ENCODE data around the gene POFUT2. TPM values are rescaled to one million over a fixed set of nuclear protein-coding genes. Genes with fewer than 3 reads are reported as not detected.

POFUT2 gene
- total RNA-seq, 2 experiments from 2014 or later: 17.0 to 20.5 TPM

DNA sequence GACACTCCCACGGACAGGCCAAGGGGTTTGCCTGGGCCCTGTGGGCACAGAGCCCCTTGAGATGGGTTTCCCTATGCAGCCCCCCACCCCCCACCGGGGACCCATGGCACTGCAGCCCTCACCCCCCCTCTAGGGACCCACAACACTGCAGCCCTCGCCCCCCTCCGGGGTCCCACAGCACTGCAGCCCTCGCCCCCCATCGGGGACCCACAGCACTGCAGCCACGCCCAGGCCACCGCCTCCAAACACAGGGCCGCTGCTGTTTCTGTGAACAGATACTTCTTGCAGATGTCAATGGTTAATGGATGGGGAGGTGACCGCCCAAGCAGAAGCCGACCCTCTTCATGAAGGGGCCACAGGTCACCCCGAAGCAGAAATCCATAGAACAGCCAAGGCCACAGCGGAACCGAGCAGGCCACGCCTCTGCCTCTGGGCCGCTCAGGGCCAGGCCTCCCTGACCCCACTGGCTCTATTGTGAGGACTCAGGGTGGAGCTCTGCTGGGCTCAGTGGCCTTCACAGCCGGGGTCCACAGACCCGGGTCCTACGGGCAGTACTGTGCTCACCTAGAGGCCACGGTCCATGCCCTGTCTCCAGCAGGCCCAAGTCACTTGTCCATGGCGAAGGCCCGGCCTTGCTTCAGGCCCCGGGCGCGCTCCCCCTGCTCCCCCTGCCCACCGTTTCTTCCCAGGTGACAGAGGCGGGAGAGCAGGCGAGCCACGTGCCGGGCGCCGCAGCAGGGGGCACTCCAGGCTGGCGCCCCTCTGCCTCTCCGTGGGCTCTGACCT is 4.1 kb upstream of the POFUT2 start:
- no peak overlapping the region for H3K4me2 ChIP-seq (ENCODE audit: low read length)
- H2AFZ ChIP-seq (ENCODE audit: low read length): no peak overlapping the region
- H4K20me1 ChIP-seq (ENCODE audit: insufficient read depth, low read length): no peaks in the 10 kb centered on the region
- no peak for TF ChIP-seq EZH2phosphoT487 (IDR thresholded peaks at IDR 0.05; ENCODE audit: borderline replicate concordance, low read depth, low read length)
- TF ChIP-seq, protein P1, sequence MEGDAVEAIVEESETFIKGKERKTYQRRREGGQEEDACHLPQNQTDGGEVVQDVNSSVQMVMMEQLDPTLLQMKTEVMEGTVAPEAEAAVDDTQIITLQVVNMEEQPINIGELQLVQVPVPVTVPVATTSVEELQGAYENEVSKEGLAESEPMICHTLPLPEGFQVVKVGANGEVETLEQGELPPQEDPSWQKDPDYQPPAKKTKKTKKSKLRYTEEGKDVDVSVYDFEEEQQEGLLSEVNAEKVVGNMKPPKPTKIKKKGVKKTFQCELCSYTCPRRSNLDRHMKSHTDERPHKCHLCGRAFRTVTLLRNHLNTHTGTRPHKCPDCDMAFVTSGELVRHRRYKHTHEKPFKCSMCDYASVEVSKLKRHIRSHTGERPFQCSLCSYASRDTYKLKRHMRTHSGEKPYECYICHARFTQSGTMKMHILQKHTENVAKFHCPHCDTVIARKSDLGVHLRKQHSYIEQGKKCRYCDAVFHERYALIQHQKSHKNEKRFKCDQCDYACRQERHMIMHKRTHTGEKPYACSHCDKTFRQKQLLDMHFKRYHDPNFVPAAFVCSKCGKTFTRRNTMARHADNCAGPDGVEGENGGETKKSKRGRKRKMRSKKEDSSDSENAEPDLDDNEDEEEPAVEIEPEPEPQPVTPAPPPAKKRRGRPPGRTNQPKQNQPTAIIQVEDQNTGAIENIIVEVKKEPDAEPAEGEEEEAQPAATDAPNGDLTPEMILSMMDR (conservative IDR thresholded peaks at IDR 0.05; ENCODE audit: low read length): no peak
- H3K9me3 ChIP-seq (ENCODE audit: low read length): no peaks in the 10 kb centered on the region
- no peak for DNase-seq (ENCODE audit: low spot score)
- ChIA-PET CTCF (ENCODE audit: unreplicated experiment) (no interaction called here), POLR2A (no interaction called here)
- H3K4me1 ChIP-seq (ENCODE audit: insufficient read depth, low read length, poor library complexity, severe bottlenecking): no peaks in the 10 kb centered on the region
- H3K36me3 ChIP-seq (ENCODE audit: insufficient read depth, low read length): no peaks in the 10 kb centered on the region
- H3K9me2 ChIP-seq (ENCODE audit: insufficient read depth, low read length): no peaks in the 10 kb centered on the region
- intact Hi-C loops (cut with micrococcal nuclease; ENCODE audit: unreplicated experiment): loop anchor here (1.0 kb wide), 1 partner anchor 147 kb away; no protein-coding TSS in a partner anchor
- H3K4me3 ChIP-seq (ENCODE audit: low read depth, low read length, poor library complexity, severe bottlenecking): no peak overlapping the region
- H3K79me2 ChIP-seq (ENCODE audit: insufficient read depth, low read depth, low read length): no peaks in the 10 kb centered on the region
- no peak overlapping the region for H3K27ac ChIP-seq (ENCODE audit: low read depth, low read length, poor library complexity, severe bottlenecking)
- BruUV-seq (replicated peaks): no TSS peak

DNA sequence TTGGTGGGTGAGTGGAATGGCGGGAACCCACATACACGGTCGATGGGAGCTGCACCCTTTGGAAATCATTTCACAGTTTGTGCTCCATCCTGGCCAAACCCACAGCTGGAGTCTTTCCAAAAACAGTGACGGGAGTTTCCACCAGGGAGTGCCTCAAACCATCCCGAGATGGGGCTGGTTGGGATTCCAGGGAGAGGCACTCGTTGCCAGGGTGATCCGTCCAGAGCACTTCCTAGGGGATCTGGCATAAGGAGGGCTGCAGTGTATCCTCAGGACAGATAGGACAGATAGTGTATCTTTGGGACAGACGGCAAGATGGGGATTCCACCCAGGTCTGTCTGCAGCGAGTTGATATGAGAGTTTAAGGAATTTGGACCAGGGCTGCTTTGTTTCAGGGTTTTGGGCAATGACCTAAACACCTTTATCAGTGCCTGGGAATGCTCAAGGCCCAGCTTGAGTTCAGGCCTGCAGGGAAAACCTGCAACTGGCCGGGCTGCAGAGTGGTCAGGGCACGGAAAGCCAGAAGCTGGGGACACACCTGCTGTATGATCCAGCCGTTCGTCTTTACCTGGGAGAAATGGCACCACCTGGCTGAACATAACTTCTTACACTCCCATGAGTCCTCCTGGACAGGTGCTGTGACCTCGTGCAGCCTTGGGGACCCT is 3.4 kb upstream of the POFUT2 start:
- no peak overlapping the region for H3K27ac ChIP-seq (ENCODE audit: low read depth, low read length, poor library complexity, severe bottlenecking)
- intact Hi-C loops (cut with micrococcal nuclease; ENCODE audit: unreplicated experiment): no loop called here
- no peak overlapping the region for H3K4me2 ChIP-seq (ENCODE audit: low read length)
- POLR2A ChIA-PET: no interaction called here
- no peaks in the 10 kb centered on the region for H3K79me2 ChIP-seq (ENCODE audit: insufficient read depth, low read depth, low read length)
- no peaks in the 10 kb centered on the region for H3K4me1 ChIP-seq (ENCODE audit: insufficient read depth, low read length, poor library complexity, severe bottlenecking)
- H4K20me1 ChIP-seq (ENCODE audit: insufficient read depth, low read length): no peaks in the 10 kb centered on the region
- DNase-seq (ENCODE audit: low spot score): no peak
- no peak overlapping the region for H3K4me3 ChIP-seq (ENCODE audit: low read depth, low read length, poor library complexity, severe bottlenecking)
- no peak overlapping the region for H2AFZ ChIP-seq (ENCODE audit: low read length)
- CTCF ChIA-PET (ENCODE audit: unreplicated experiment): no interaction called here
- TF ChIP-seq, protein P1 (conservative IDR thresholded peaks at IDR 0.05; ENCODE audit: low read length): no peak
- TF ChIP-seq EZH2phosphoT487 (IDR thresholded peaks at IDR 0.05; ENCODE audit: borderline replicate concordance, low read depth, low read length): no peak
- no peaks in the 10 kb centered on the region for H3K9me3 ChIP-seq (ENCODE audit: low read length)
- no peaks in the 10 kb centered on the region for H3K36me3 ChIP-seq (ENCODE audit: insufficient read depth, low read length)
- BruUV-seq (replicated peaks): no TSS peak
- H3K9me2 ChIP-seq (ENCODE audit: insufficient read depth, low read length): no peaks in the 10 kb centered on the region
